HG03442 (cell line): ENCODE results near the gene SDK1.

Experiments
- ATAC-seq: cut with Tn5 transposase; IDR thresholded peaks from one replicate; pipeline ENCODE4 v1.9.1; 2021; ENCODE audit warnings: mild to moderate bottlenecking, moderate library complexity; ENCODE audit not compliant: unreplicated experiment

The SDK1 gene

DNA sequence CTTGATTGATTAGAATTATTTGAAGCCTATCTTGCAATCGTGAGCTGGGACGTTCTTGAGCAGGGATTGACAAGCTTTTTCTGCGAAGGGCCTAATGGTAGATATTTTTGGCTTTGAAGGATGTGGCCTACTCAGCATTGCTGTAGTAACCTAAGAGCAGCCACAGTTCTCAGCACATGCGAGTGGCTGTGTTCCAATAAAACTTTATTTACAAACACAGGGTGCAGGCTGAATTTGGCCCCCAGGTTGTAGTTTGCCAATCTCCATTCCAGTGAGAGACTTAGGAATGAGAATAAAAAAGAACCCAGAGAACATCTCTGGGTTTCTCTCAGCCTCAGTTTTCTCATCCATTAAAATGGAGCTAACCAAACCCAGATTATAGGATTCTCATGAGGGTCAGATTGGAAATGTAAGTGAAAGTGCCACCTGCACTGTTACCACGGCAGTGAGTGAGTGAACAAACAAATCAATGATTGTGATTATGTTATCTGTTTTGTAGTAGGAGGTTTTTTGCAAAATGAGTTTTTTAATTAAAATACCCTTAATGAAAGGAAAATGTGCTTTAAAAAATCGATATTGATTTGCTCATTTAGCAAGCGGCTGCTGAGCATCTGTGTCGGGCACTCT, 664.0 kb downstream of the SDK1 start:
- no peak for ATAC-seq

DNA sequence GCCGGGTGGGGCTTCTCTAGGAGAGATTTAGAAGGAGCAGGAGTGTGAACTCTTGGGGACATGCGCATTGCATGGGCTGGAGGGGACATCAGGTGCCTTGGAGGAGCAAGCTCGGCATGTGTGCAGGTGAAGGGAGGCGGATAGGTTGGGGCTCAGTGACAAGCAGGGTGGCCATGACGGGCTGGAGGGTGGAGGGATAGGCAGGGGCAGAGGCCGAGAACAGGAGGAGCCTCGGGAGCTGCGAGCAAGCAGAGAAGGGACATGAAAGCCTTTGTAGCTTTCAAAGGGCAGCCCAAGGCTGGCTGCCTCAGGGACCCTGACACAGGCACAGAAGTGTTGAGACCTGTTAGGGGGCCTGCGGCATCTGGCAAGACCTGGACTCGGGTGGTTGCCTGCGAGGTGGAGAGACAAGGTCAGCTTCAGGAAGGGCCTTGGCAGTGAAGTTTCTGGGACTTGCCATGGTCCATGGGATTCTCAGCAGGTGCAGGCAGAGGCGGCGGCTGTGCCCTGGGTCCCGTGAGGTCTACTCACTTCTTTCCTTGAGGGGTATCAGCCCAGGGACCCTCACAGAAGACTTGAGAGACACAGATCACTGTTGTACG, 664.8 kb downstream of the SDK1 start:
- ATAC-seq: no peak

DNA sequence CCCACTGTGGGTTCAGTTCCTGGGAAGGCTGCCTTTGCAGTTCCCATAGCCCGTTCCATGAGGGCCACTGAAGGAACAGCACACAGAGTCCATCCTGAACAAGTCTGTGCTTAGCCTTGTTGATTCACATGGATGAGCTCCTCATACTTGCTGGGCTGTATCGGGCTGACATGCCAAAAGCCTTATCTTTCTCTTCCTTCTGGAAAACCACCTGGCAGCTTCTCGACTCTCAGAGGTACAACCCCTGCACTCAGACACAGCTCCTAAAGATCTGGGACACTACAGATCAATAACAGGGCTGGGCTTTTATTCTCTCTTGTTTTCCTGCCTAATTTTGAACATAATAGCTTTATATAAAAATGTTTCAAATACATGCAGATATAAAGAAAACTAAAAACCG, 667.2 kb downstream of the SDK1 start:
- ATAC-seq: no peak

DNA sequence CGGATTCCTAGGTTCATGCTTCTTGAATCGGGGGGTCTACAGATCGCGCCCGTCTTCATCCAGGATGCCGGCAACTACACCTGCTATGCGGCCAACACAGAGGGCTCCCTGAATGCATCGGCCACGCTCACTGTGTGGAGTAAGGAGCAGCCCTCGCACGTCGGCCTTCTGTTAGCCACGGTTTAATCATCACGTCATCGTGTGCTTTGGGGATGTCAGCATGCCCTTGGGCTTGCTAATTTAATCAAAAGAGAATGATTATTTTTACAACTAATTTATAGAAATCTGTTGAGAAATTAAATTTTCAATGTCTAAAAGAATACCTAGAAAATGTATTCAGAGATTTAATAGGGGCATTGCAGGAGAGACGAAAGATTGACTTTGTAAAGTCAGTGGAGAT, 668.2 kb downstream of the SDK1 start:
- no peak for ATAC-seq

DNA sequence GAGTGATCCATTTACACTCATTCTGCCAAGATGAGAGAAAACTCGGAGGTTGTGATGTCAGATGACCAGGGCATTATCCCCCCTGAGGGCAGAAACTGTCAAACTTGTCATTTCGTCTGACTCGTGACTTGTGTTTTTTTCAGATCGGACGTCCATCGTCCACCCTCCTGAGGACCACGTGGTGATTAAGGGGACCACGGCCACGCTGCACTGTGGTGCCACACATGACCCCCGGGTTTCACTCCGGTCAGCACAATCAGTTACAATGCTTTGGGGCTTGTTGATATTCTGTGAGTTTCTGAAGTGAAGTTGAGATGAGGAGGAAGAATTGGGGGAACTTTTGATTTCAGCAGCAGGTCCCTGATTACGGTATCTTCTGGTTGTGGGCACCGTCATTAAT, 670.3 kb downstream of the SDK1 start:
- ATAC-seq: no peak

DNA sequence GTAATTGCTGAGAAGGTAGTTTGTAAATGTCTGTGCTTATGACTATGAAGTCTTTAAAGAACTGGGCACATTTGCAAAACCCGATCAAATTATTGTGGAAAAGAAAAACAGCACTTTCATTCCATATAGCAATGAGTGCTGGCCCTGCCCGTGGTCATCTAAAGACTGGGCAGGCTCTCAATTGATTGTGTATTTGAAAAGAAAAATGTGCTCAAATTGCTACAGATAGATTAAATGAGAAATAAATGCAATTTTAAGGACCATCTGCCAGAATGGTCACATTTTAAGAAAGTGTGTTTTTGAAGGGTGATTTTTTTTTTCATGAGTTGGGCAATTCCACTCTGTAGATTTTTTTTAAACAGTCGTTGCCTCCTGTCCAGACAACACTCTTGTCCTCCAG, 672.2 kb downstream of the SDK1 start:
- ATAC-seq: no peak

DNA sequence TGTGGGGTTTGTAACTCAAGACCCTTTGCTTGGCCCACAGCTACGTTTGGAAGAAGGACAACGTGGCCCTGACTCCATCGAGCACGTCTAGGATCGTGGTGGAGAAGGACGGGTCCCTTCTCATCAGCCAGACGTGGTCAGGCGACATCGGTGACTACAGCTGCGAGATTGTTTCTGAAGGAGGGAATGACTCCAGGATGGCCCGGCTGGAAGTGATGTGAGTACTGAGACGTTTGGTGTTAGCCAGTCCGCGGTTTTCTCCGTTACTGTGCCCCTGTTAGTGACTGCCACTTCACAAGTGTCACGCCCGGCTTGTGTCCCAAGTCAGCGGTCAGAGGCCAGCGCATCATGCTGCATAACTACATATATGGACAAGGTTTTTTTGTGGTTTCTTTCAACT, 673.3 kb downstream of the SDK1 start:
- ATAC-seq: no peak

DNA sequence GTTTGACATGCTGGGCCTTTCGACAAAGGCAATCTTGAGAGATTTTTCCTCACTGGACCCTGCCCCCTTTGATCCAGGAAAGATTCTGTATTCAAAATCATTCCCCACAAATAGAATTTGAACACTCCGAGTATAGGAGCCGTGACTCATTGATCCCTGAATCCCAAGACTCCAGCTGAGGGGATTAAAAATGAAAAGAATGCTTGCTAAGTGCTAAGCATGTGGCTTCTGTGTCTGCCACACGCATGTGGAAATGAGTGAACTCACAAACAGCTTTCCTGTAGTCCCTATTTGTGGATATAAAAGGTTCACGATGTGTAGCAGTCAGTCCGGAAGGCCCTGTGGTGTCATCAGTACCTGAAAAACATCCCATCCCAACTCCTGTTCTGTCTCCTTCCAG, 674.3 kb downstream of the SDK1 start:
- no peak for ATAC-seq

DNA sequence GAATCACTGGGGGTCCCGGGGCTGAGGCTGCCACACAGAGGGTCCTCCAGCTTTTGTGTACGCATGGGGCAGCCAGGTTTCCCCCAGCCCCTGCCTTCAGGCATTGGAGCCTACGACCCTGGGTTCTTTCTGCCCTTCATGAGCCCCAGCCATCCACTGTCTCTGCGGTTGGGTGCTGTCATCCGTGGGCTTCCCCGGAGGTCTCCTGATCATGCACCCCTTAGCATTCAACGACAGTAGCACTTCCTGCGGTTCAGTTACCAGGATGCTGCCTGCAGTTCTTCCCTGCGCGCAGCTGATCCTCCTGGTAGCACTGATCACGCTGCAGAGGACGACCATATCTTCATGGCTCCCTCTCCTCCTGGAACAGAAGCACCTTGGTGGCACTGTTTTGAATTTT, 676.3 kb downstream of the SDK1 start:
- ATAC-seq: no peak

DNA sequence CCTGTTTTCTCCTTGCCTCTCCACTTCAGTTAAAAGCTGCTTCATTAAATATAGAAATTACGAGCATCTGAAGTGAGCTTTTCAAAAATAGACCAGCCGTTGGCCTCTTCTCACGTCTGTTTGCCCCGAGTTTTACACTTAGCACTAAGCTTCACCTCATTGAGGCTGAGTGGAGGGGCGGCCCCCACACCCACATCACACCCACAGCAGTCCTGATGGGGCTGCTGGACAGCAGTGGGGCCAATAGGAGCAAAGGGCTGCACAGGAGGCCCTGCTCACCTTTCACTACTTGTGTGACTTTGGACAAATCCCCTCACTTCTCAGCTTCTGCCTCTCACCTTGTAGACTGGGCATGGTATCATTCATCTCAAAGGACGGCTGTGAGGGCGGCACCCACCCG, 677.8 kb downstream of the SDK1 start:
- ATAC-seq: no peak

DNA sequence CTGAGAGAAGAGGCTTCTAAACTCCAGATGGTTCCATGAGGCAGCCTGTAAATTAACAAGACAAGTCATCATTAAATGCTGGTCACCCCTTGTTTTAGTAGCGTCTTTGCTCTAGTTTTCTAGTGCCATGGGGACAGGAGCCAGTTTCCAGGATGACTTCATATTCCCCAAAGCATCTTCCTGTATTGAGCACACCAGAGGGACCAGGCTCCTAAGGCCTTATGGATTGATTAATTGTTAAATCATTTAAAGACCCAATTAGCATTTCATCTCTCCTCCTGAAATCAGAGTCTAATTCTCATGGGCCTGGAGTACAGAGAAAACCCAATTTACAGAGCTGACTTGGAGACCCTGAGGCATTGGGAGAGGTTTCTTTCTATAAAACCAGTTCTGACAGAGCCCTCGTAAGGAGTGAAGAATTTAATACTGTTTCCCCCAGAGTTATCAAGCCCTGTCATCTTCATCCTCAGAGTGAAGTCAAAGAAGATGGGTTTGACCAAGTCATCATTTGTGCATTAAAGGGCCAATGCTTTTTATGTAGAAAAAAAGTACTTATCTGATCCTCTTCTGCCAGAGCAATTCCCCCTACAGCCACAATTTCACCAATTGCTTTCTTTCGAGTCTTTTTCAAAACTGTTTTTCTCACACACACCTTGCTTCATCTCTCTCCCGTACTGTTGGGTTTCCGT, 678.7 kb downstream of the SDK1 start:
- ATAC-seq: no peak

DNA sequence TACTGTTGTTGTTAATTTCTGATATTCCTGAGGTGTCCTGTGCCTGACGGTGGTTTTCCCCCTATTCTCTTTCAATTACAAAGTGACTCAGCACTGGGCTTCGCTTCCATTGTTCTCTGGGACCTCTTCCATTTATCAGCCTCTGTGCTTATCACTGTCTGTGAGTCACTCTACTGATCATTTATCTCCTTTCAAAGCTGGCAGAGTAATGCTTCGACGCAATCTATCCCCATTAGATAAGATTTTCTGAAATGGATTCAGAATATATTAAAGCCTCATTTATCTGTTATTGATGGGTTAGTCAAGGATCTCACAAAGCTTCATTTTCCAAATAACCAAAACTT, 679.2 kb downstream of the SDK1 start:
- ATAC-seq: no peak

DNA sequence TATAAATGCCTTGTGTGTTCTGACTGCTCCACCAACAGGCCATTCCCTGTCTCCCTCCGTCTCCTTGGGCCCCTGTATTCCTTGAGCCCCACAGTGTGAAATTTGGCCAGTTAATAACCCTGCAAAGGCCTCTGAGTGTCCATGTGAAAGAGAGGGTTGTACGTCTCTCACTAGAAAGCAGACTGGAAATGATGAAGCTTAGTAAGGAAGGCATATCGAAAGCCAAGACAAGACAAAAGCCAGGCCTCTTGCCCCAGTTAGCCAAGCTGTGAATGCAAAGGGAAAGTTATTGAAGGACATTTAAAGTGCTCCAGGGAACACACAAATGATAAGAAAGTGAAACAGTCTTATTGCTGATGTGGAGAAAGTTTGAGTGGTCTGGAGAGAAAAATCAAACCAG, 680.2 kb downstream of the SDK1 start:
- no peak for ATAC-seq

DNA sequence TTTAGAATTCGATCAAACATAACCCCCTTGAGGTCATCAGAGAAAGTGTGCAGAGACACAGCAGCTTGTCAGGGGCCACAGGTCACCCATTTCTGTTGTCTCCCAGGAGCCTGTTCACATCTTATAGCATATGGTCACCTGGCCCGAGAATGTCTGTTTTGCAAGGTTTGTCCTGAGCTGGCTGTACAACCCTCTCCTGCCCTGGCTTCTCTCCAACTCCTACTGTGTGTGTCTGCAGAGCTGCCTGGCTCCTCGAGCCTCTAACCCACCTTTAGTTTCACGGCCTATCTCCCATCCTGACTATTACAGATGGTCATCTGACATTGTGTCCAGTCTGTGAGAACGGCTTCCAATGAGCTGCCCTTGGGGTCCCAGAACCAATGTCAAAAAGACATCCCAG, 683.4 kb downstream of the SDK1 start:
- ATAC-seq: no peak

DNA sequence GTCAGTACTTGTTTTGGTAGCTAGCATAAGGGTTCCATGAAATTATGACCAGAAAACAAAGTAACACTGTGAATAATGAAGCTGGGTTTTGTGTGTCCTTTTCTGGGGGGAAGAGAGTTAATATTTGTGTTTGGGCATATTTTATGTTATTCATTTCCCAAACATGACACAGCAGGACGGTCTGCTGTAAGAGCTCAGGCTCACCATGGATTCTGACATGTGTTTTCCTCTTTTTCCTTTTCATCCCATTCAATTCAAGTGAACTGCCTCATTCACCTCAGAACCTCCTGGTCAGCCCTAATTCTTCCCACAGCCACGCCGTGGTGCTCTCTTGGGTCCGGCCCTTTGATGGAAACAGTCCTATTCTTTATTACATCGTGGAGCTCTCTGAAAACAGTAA, 685.9 kb downstream of the SDK1 start:
- ATAC-seq: no peak

DNA sequence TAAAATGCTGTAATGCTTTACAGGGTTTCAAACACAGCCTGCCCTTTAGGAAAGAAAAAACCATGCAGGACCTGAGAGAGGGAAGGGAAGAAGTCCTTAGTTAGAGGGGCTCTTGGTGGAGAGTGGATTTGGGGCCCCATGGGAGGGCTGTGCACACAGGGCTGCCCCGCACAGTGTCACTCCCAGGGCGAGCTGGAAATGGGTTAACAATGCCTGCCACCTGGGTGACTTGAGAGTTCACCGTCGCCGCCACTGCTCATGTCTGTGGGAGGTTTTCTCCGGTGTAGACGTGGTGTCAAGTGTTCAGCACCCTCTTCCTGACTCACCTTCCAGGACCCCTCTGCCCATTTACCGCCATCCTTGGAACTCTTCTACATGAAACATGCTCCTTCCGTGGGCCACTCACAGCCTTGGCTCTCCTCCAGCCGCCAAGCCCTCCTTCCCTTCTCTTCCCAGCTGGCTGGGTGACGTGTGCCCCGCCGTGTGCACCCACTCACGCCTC, 686.4 kb downstream of the SDK1 start:
- ATAC-seq: no peak

DNA sequence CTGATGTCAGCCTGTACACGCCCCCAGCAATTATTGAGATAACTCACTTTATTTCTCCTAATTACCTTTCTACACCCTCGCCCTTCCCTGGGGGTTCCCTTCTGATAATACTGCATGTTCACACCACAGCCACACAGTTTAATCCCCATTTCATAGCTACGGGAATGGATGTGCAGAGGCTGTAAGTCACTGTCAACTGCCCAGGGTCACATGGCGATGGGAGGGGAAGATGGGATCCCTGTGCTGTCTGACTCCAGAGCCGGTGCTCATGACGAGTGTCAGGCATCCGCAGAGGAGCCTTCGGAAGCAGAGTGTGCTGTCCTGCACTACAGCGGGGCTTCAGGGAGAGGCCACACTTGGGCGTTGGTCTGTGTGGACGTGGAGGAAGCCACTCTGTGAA, 688.7 kb downstream of the SDK1 start:
- ATAC-seq: no peak

DNA sequence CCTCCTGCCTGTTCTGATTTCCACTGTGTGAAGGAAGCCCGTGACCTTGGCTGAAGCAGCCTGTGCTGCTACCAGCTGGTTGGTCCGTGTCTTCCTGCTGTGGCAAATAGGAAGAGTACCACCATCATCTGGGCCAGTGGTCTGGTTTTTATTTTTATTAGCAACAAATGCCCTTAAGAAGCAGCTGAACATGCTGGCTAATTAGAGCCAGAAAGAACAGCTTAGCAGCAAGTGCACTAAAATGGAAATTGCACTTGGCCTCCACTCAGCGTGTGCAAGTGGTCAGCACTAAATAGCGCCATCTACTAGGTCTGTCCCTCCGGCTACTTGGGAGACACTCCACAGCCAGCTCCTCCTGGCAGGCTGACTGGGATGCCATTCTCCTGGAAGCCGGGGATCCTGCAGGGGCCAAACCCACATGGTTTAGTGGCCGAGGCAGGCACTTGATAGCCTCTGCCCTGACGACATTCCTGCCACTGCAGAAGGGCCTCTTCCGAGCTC, 690.7 kb downstream of the SDK1 start:
- no peak for ATAC-seq

DNA sequence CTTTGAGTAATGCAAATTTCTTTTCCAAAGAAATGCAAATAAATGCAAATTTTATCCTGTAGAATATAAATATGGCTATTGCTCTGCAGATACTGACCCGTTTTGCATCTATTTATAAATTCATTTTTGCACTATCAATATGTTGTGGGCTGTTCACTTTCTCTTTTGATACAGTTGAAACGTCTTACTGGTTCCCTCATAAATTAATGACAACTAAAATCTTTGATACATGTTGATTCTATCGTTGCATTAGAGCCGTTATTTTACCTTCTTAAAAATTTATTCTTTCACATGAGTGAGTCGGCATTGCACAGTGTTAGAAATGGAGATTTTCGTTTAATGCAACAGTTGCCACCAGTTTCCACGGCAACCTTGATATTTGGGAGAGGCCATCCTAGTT, 691.8 kb downstream of the SDK1 start:
- no peak for ATAC-seq

DNA sequence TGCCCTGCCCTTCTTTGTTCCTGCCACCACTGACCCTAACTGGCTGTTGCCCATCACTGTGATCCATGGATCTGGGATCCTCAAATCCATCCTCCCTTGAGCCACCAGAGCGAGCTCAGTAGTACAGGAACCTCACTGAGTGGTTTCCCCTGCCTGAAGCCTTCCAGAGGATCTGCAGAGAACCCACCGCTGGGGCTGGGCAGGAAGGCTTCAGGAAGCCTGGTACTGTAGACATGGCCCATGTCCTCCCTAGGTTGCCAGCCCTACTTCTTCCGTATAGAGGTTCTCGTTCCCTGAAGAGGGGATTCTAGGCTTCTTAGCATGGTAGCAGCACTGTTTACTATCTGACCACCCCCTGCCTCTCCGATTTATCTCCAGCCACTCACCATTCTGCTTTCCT, 693.7 kb downstream of the SDK1 start:
- ATAC-seq: no peak

DNA sequence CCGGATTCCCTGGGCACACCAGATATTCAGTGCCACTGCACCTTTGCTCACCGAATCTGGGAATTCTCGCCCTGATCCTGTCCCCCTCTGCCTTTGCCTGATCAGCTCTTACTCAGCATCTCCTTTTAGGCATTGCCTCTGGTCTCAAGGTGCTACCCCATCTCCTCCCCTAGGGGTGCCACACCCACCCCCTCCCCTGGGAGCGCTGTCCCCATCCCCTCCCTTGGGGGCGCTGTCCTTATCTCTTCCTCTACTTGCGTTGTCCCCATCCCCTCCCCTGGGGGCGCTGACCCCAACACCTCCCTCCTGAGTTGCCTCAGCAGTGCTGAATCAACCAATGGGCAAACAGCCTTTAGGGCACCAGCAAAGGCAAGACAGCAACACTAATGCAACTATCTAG, 694.1 kb downstream of the SDK1 start:
- ATAC-seq: no peak

DNA sequence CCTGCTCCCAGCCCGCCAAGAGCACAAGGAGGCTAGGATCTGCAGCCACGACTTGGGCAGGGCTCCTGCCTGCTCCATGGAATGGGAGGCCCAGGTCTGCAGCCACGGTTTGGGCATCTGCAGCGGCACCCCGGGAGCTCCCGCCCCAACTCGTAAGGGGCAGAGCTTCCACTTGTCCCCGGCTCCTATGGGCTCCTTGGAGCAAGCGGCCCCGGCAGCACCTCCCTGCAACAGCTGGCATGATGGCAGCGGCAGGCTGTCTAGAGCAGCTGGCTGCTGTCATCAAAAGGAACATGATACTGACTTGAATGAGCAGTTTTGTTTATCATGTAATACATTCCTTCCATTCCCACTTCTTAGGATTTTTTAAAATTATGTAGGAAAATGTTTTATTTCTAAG, 697.0 kb downstream of the SDK1 start:
- ATAC-seq: no peak
